Activated T-helper 2 cell treated with anti-CD3 and anti-CD28 coated beads, Interferon-gamma antibody, Interleukin-2, Interleukin-4, amounts not matched to agents 10 μg/mL and 5 μg/mL and 100 μg/mL, durations not matched to agents 14 hours and 24 hours and 36 hours (primary cell): ENCODE data around the gene GCGR. TPM values are rescaled to one million over a fixed set of nuclear protein-coding genes. Genes with fewer than 3 reads are reported as not detected.
A peak's percentile ranks its signal among the peaks of the same experiment; 100 is the strongest.

ENCODE experiments used
- DNase-seq: peaks from one replicate; pipeline ENCODE4 v3.0.0; 2021; ENCODE audit warnings: low spot score
- H3K27ac Mint-ChIP-seq: one replicate; pipeline ENCODE4 v1.8.0; 2021; ENCODE audit warnings: mixed read lengths
- H3K27me3 Mint-ChIP-seq: one replicate; pipeline ENCODE4 v1.8.0; 2021; ENCODE audit warnings: low read depth, mixed read lengths
- H3K36me3 Mint-ChIP-seq: one replicate; pipeline ENCODE4 v1.8.0; 2021; ENCODE audit warnings: low read depth, mixed read lengths
- H3K4me1 Mint-ChIP-seq: one replicate; pipeline ENCODE4 v1.8.0; 2021; ENCODE audit warnings: low read depth, mixed read lengths
- H3K4me3 Mint-ChIP-seq: one replicate; pipeline ENCODE4 v1.8.0; 2021; ENCODE audit warnings: low read depth, mild to moderate bottlenecking, moderate library complexity, mixed read lengths
- H3K9me3 Mint-ChIP-seq: one replicate; pipeline ENCODE4 v1.8.0; 2021; ENCODE audit warnings: mixed read lengths
- intact Hi-C: fragments of 100-400 bp; cut with micrococcal nuclease; formaldehyde crosslinking; loops from one replicate; pipeline ENCODE4 v1.15.1; 2023
- total RNA-seq: library from RNA; stranded (reverse); gene quantifications from 2 replicates; pipeline ENCODE4 v1.2.3, GENCODE V29; 2022

The GCGR gene
- total RNA-seq, 1 donor from 2014 or later, result not detected

DNA sequence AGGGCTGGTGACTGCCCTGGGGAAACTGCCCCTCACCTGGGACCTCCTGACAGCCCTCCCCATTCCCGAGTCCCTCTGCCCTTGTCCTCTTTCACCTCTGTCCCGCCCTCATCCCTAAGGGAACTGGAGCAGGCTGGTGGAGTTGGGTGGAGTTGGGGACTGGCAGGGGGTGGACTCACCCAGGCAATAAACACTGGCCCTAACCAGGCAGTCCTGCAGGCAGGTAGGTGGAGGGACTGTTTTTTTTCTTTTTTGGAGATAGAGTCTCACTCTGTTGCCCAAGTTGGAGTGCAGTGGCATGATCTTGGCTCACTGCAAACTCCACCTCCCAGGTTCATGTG is 11.7 kb downstream of the GCGR start:
- no peak for DNase-seq
- intact Hi-C loops, result no loop called here
- Mint-ChIP-seq H3K4me3 (no peak overlapping the region), H3K9me3 (no peaks in the 10 kb centered on the region), H3K27ac (no peak overlapping the region), H3K27me3 (peaks cover 12% of the 10 kb centered on the region), H3K4me1 (no peaks in the 10 kb centered on the region), H3K36me3 (no peaks in the 10 kb centered on the region)

DNA sequence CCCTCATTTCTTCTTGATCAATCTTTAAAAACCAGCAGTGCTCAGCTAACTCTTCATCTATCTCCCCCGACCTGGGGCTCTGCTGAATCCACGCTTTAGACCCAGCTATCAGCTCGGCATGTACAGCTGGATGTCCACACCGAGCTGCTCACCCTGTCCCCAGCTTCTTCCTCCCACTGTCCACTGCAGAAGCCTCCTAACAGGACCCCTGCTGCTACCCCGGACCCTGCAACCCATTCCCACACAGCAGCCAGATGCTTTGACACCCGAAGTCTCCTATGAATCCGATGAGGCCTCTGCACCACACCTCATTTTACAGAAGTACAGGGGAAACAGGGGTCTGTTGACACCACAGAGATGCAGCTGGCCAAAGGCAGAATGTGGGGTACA is 13.8 kb downstream of the GCGR start:
- Mint-ChIP-seq H3K4me1 (peaks cover 3% of the 10 kb centered on the region), H3K27me3 (peaks cover 12% of the 10 kb centered on the region), H3K9me3 (no peaks in the 10 kb centered on the region), H3K27ac (no peak overlapping the region), H3K4me3 (no peak overlapping the region), H3K36me3 (no peaks in the 10 kb centered on the region)
- intact Hi-C loops, result no loop called here
- DNase-seq, result no peak

DNA sequence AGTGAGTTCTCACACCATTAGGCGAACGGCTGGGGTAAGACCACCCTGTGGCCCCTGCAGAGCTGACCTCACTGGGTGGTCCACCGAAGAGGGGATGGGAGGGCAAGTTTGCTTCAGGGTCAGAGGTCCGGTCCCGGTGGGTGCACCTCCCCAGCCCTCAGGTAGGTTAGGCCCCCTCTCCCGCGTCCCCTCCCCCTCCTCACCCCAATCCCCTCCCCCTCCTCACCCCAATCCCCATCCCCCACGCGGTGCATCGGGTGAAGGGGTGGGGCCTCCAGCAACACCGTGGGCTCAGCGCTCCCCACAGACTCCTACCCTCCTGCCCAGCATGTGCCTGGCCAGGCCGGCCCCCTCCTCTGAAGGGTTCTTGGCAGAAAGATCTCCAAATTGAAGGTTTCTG is 15.8 kb downstream of the GCGR start:
- no peak overlapping the region for H3K27ac Mint-ChIP-seq
- H3K4me1 Mint-ChIP-seq, result peaks cover 3% of the 10 kb centered on the region
- peaks cover 12% of the 10 kb centered on the region for H3K27me3 Mint-ChIP-seq
- no peaks in the 10 kb centered on the region for H3K9me3 Mint-ChIP-seq
- no peak overlapping the region for H3K4me3 Mint-ChIP-seq
- DNase-seq, result no peak
- no peaks in the 10 kb centered on the region for H3K36me3 Mint-ChIP-seq
- intact Hi-C loops, result no loop called here

DNA sequence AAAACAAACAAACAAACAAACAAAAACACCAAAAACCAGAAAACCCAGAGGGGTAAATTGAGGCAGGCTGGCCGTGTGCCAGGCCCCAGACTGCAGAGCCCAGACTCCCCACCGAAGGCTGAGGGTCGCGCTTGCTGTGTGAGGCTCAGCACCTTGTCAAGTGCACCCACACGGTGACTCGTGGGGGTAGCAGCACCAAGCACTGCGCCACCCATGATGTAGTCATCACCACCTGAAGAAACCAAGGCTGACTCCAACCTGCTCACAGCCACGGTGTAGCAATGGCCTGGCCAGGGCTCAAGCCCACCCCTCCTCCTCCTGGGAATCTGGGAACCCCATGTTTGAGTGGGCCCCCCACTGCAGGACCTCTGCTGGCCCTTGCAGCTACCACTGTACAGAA is 17.2 kb downstream of the GCGR start:
- no peak overlapping the region for H3K4me3 Mint-ChIP-seq
- DNase-seq, result no peak
- intact Hi-C loops, result no loop called here
- H3K9me3 Mint-ChIP-seq, result no peaks in the 10 kb centered on the region
- H3K36me3 Mint-ChIP-seq, result no peaks in the 10 kb centered on the region
- no peak overlapping the region for H3K27ac Mint-ChIP-seq
- peaks cover 3% of the 10 kb centered on the region for H3K4me1 Mint-ChIP-seq
- H3K27me3 Mint-ChIP-seq, result peaks cover 11% of the 10 kb centered on the region

DNA sequence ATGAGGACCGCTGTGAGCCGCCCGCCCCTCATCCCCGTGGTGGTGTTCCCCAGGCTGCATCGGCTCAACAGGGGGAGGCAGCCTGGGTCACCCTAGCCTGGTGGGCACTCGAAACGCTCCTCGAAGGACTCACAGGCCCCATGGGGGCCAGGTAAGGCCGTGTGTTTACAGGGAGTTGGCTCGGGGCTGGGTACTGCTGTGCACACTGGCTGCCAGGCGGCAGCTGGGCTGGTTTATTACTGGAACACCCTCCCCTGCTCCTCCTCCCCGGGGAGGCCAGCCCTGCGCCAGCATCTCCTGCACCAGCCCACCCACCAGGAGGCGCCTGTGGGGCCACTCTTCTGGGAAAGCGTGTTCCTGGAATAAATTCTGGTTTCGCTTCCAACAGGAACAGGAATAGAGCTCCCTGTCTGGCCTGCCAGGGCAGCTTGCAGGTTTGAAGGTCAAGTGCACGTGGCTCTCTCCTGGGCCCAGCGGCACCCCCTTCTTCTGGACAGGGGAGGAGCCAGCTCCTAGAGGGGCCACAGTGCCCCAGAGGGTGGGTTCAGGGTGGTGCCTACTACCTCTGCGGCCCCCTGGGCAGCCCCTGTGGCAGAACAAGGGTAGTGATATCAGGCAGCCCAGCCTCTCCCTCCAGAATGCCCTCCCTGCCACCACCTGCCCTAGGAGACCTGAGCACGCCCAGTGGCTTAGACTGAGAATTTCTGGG is 17.8 kb downstream of the GCGR start:
- H3K27ac Mint-ChIP-seq, result no peak overlapping the region
- intact Hi-C loops, result no loop called here
- no peak for DNase-seq
- peaks cover 3% of the 10 kb centered on the region for H3K4me1 Mint-ChIP-seq
- H3K9me3 Mint-ChIP-seq, result no peaks in the 10 kb centered on the region
- no peaks in the 10 kb centered on the region for H3K36me3 Mint-ChIP-seq
- H3K27me3 Mint-ChIP-seq, result peaks cover 9% of the 10 kb centered on the region
- H3K4me3 Mint-ChIP-seq, result no peak overlapping the region

DNA sequence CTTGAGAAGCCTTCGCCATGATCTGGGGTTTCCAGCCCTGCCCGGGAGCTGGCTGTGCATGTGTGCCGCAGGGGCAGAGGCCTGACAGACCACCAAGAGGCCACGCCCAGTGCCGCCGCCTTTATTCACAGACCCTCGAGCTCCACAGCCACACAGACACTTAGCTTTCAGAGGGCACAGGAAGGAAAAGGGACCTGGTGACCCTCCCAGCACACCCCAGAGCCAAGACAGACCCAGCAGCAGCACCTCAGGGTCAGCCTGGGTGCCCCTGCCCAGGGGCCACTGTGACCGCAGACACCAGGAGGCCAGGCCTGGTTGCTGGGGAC is 18.3 kb downstream of the GCGR start:
- Mint-ChIP-seq H3K27ac (no peak overlapping the region), H3K9me3 (no peaks in the 10 kb centered on the region), H3K36me3 (no peaks in the 10 kb centered on the region), H3K4me3 (no peak overlapping the region), H3K27me3 (peaks cover 7% of the 10 kb centered on the region), H3K4me1 (peaks cover 3% of the 10 kb centered on the region)
- DNase-seq, result no peak
- intact Hi-C loops, result no loop called here

DNA sequence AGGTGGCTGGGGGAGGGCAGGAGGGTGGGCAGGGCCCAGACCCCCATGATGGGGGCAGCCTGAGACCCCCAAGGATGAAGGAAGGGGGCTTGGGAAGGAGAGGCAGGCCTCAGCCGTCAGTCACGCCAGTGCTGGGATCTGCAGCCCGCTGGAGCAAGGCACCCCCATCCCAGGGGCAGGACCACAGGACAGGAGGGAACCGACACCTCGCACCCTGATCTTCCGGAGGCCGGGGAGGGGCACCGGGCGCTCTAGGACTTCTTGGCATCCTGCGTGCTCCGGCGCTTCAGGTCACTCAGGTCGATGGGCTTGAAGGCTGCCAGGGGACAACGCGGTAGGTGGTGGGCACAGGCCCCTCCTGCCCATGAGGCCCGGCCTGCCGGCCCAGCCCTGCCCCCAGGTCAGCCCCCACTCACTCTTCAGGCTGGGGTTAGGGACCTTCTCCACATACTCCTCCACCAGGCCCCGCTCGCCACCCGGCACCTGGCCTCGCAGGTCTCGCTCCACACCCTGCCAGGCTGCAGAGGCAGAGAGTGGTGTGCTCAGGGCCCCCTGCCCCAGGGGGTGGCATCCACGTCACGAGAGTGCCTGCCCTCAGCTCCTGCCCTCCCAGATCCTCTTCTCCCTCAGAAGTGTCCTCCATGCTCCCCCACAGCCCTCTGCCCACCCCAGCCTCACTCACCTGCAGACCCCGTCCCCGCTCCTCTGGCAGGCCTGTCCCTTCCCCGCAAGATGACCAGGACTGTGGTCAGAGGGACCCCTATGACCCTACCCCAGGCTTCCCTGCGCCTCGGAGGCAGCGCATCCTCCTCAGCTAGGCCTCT is 19.3 kb downstream of the GCGR start:
- no peak for DNase-seq
- Mint-ChIP-seq H3K27ac (no peak overlapping the region), H3K36me3 (no peaks in the 10 kb centered on the region), H3K4me3 (no peak overlapping the region), H3K4me1 (peaks cover 3% of the 10 kb centered on the region), H3K9me3 (no peaks in the 10 kb centered on the region), H3K27me3 (peaks cover 3% of the 10 kb centered on the region)
- intact Hi-C loops, result no loop called here

DNA sequence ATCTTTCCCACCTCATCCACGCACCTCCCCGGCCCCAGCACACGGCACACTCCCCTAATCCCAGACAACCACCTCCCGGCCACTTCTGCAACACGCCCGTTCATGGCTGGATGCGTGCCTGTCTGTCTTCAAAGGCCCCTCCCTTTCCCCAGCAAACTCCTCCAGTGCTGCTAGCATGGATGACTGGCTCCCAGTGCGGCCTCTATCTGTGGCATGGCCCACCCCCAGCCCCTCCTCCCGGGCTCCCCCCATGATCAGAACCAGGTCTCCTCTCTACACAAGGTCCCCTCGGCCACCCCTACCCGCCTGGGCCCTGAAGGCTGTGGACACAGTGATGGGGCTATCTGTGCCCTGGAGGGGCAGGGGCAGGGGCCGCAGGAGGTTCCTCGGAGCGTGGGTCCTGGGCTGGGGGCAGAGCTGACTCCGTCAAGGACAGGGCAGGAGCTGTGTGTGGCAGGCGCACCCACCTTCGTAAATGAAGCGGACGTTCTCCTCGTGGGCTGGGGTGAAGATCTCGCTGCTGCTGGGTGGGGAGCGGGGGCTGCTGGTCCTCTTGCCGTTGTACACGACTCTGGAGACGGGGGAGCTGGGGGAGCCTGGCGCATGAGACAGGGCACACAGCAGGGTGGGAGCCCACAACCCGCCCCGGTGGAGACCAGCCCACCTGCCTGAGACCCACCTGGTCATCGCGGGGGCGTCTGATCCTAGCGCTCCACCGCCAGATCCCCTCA is 20.0 kb downstream of the GCGR start:
- Mint-ChIP-seq H3K4me1 (peaks cover 3% of the 10 kb centered on the region), H3K27me3 (no peaks in the 10 kb centered on the region), H3K36me3 (no peaks in the 10 kb centered on the region), H3K4me3 (no peak overlapping the region), H3K9me3 (no peaks in the 10 kb centered on the region), H3K27ac (no peak overlapping the region)
- no peak for DNase-seq
- intact Hi-C loops, result no loop called here

DNA sequence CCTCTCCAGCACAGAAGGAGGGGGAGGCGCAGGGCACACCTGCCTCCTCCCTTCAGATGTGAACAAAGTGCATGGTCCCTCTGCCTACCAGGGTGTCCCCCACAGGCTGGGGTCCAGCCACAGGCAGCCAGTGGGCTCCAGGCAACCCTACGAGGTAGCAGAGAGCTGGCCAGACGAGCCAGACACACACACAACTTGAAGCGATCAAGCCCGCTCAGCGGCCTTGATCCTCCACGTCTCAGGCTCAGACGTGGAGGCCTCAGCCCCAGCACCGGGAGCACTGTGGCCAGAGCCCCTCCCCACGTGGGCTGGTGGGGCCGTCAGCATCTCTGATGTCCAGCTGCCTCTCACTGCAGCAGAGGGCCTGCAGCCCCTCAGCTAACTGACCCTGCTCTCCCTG is 20.6 kb downstream of the GCGR start:
- H3K27me3 Mint-ChIP-seq, result no peaks in the 10 kb centered on the region
- no peak for DNase-seq
- H3K36me3 Mint-ChIP-seq, result no peaks in the 10 kb centered on the region
- H3K4me1 Mint-ChIP-seq, result peaks cover 3% of the 10 kb centered on the region
- H3K9me3 Mint-ChIP-seq, result no peaks in the 10 kb centered on the region
- no peak overlapping the region for H3K27ac Mint-ChIP-seq
- no peak overlapping the region for H3K4me3 Mint-ChIP-seq
- intact Hi-C loops, result no loop called here

DNA sequence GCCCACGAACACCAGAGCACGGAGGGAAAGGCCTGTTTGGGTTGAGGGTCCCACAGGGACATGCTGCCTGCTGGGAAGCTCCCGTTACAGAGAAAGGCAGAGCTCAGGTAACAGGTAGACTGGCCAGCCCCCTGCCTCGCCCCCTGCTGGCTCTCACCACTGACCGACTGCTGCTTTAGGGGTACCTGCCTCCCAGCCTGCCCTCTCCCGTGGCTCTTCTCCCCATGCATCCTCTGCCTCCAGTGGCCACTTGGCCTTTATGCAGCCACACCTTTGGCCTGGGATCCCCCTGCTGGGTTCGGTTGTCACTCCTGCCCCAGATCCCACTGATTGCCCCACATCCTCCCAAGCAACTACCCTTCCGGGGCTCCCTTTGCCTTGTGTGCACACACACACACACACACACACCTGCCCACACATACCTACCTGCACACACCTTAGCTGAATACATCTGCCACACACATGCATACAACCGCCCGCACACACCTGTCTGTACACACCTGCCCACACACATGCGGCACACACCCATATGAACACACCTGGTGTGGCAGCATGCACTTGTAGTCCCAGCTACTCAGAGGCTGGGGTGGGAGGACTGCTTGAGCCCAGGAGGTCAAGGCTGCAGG is 22.0 kb downstream of the GCGR start:
- Mint-ChIP-seq H3K27ac (no peak overlapping the region), H3K9me3 (no peaks in the 10 kb centered on the region), H3K36me3 (no peaks in the 10 kb centered on the region), H3K4me3 (no peak overlapping the region), H3K27me3 (no peaks in the 10 kb centered on the region), H3K4me1 (peaks cover 3% of the 10 kb centered on the region)
- no peak for DNase-seq
- intact Hi-C loops, result no loop called here

DNA sequence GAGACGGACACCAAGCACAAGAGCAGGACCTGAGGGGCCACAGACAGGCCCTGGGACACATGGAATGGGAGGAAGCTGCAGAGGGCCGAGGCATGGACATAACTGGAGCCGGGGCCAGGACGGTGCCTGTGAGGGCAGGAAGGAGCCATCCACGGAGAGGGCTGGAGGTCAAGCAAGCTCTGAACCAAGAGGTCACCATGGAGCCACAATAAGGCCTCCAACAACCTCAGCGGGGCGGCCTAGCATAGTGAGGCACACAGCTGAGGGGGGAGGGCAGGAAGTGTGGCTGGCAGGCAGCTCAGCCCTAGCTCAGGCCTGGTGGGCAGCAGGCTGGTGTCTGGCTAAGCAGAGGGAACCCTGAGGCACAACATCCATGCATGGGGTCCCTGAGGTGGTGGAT is 24.7 kb downstream of the GCGR start:
- Mint-ChIP-seq H3K27ac (no peak overlapping the region), H3K27me3 (no peaks in the 10 kb centered on the region), H3K9me3 (no peaks in the 10 kb centered on the region), H3K4me3 (no peak overlapping the region), H3K36me3 (no peaks in the 10 kb centered on the region), H3K4me1 (peaks cover 15% of the 10 kb centered on the region)
- DNase-seq, result no peak
- intact Hi-C loops, result no loop called here

DNA sequence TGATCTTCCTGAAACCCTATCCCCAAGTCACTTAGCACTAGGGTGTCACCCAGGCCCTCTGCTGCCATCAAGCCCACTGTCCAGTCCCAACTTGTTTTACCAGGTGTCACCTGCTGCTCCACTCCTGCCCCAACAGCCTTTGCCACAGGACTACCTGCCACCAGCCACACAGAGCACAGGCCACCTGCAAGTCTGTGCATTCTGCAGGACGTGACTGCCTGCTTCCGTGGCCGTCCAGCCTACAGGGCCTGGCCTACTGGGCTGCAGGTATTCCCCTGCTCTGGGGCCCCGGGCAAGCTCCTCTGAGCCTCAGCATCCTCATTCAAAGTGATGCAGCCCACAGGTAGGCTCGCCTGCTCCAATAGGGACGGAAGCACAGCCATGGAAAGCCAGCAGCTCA is 25.9 kb downstream of the GCGR start:
- Mint-ChIP-seq H3K9me3 (no peaks in the 10 kb centered on the region), H3K4me1 (peaks cover 17% of the 10 kb centered on the region), H3K36me3 (no peaks in the 10 kb centered on the region), H3K27me3 (no peaks in the 10 kb centered on the region), H3K27ac (no peak overlapping the region), H3K4me3 (no peak overlapping the region)
- intact Hi-C loops, result loop anchor here (5.0 kb wide), 1 partner anchor 42 kb away; the partner anchor contains the start of gene ARHGDIA
- no peak for DNase-seq

DNA sequence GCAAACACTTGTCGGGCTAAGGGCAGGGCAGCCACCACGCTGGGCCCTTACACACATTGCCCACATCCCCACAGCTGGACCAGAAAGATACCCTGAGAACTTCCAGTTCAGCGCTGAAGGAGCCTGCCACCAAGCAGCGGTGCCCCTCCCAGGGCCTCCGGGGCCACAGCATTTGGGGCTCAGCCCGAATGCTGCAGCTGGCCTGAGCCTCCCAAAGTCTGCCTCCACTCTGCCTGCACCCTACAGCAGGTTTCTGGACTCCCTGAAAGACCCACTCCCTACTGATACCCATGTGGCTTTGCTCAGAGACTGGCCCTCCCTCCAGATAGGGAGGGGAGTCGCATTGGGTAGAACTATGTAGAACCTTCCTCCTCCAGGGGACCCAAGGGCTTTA is 27.6 kb downstream of the GCGR start:
- H3K4me3 Mint-ChIP-seq, result peak overlapping the region; percentile 90
- H3K27ac Mint-ChIP-seq, result peak overlapping the region; percentile 90
- DNase-seq, result no peak
- H3K4me1 Mint-ChIP-seq, result peaks cover 17% of the 10 kb centered on the region
- intact Hi-C loops, result loop anchor here (5.0 kb wide), 1 partner anchor 41 kb away; the partner anchor contains the start of gene ARHGDIA
- H3K36me3 Mint-ChIP-seq, result no peaks in the 10 kb centered on the region
- H3K9me3 Mint-ChIP-seq, result no peaks in the 10 kb centered on the region
- H3K27me3 Mint-ChIP-seq, result no peaks in the 10 kb centered on the region
